HG02759 (cell line): ENCODE data around the gene PIGZ.

Source experiments
- ATAC-seq: cut with Tn5 transposase; IDR thresholded peaks from one replicate; pipeline ENCODE4 v1.9.1; 2021; ENCODE audit warnings: mild to moderate bottlenecking, moderate library complexity; ENCODE audit not compliant: unreplicated experiment

Gene PIGZ

DNA sequence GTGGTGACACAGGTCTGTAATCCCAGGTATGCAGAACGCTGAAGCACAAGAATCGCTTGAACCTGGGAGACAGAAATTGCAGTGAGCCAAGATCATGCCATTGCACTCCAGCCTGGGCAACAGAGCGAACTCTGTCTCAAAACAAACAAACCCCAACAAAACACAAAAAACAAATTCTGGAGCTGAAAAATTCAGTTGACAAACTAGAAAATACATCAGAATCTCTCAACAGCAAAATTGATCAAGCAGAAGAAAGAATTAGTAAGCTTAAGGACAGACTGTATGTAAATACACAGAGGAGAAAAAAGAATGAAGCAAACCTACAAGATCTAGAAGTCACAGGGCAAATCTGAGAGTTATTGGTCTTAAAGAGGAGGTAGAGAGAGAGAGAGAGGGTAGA, 51.6 kb downstream of the PIGZ start:
- no peak for ATAC-seq

DNA sequence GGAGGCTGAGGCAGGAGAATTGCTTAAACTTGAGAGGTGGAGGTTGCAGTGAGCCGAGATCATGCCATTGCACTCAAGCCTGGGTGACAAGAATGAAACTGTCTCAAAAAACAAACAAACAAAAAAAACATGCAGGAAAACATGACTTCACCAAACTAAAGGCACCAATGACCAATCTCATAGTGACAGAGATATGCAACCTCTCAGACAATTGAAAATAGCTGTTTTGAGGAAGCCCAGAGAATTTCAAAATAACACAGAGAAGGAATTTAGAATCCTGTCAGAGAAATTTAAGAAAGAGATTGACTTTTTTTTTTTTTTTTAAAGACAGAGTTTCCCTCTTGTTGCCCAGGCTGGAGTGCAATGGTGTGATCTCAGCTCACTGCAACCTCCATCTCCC, 52.4 kb downstream of the PIGZ start:
- no peak for ATAC-seq

DNA sequence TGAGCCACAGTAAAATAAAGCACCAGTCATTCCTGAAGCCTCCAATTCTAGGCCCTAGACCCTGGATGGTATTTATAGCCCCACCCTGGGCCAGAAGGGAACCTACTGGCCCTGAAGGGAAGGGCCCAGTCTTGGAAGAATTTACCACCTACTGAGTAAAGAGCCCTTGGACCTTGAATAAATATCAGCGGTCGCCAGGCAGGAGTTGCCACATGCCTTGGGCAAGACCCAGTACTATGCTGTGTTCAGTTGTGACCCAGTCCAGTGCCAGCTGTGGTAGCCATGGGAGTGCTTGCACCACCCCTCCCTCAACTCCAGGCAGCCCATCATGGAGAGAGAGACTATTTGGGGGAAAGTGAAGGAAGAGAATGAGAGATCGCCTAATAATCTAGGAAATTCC, 53.3 kb downstream of the PIGZ start:
- no peak for ATAC-seq

DNA sequence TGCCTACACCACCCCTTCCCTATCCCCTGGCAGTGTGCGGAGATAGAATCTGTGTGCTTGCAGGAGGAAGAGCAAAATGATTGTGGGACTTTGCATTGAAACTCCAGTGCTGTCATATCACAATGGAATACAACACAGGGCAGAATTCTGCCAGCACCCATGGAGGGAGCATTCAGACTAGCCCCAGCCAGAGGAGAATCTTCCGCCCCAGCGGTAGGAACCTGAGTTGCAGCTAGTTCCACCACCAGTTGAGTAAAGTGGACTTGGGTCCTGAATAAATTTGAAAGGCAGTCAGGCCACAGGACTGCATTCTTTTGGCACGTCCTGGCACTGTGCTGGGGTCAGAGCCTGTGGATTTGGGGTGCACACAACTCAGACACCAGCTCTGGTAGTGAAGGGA, 53.8 kb downstream of the PIGZ start:
- ATAC-seq = no peak

DNA sequence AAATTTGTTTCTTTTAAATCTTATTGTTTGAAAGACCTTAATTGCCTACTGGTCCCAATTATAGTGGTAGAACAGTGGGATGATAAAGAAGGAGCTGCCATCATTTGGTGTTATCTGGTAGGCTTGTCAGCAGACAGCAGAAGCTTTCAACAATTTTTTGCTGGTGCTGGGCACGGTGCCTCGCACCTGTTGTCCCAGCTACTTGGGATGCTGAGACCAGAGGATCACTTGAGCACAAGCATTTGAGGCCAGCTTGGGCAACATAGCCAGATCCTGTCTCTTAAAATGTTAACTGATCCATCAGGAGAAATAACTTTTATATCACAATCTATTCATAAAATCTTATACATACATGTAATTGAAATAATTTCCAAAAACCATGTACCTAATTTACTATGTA, 64.9 kb downstream of the PIGZ start:
- ATAC-seq = no peak

DNA sequence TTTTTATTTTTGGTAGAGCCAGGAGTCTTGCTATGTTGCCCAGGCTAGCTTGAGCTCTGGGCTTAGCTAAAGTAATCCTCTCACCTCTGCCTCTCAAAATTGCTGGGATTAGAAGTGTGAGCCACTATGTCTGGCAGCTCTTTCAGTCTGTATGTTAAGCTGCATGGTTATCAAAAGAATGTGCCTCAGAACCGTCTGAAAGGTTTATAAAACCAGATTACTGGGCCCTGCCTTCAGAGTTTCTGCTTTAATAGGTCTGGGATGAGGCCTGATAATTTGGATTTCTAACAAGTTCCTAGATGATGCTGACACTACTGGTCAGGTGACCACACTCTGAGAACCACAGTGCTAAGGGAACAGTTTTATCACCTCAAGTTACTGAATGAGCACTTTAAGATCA, 66.3 kb downstream of the PIGZ start:
- no peak for ATAC-seq

DNA sequence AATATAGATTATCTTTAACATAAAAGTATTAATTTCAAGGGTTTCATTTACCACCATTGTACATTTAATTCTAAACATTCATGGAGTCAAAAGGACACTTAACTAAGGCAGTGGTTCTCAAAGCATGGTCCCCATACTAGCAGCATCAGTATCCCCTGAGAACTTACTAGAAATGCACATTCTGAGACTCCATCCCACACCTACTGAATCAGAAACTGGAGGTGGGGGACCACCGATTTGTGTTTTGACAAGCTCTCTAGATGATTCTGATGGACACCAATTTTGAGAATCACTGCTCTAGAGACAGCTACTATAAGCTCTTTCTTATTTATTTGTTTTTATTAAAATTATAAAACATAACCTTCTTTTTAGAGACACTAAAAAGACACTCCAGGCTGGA, 66.9 kb downstream of the PIGZ start:
- no peak for ATAC-seq
